Left lung (tissue), 10 donors: ENCODE results near the gene SCMH1. TPM values are rescaled to one million over a fixed set of nuclear protein-coding genes. Genes with fewer than 3 reads are reported as not detected.
A peak's percentile ranks its signal among the peaks of the same experiment; 100 is the strongest.

Experiments used
- ATAC-seq: fragments of 200-7000 bp; cut with Tn5 transposase; one replicate; pipeline ENCODE4 v1.9.1; 2020; ENCODE audit warnings: moderate library complexity
- DNase-seq, 4 donors: peaks; one replicate each; pipeline ENCODE4 v3.0.0-alpha.2; 2013 to 2020
- H3K27ac ChIP-seq, 2 donors: fragments of 200-600 bp; sonication (generic) in 1 of 2; one replicate each; pipeline versions ENCODE4 v1.5.0 to v1.8.0; 2020 to 2021
- H3K27me3 ChIP-seq, 2 donors: fragments of 200-600 bp; sonication (generic) in 1 of 2; one replicate each; pipeline versions ENCODE4 v1.5.0 to v1.8.0; 2020 to 2021
- H3K36me3 ChIP-seq, 2 donors: fragments of 200-600 bp; sonication (generic) in 1 of 2; one replicate each; pipeline versions ENCODE4 v1.5.0 to v1.8.0; 2020 to 2021
- H3K4me1 ChIP-seq, 2 donors: fragments of 200-600 bp; one replicate each; pipeline ENCODE4 v1.8.0; 2021
- H3K4me3 ChIP-seq, 2 donors: fragments of 200-600 bp; sonication (generic) in 1 of 2; one replicate each; pipeline versions ENCODE4 v1.5.0 to v1.8.0; 2020 to 2021; ENCODE audit warnings: mild to moderate bottlenecking in 1 of 2
- H3K9me3 ChIP-seq, 2 donors: fragments of 200-600 bp; sonication (generic) in 1 of 2; one replicate each; pipeline versions ENCODE4 v1.5.0 to v1.8.0; 2020 to 2021
- intact Hi-C, 2 donors: fragments of 100-400 bp; cut with DNase I; formaldehyde crosslinking; loops; one replicate each; pipeline versions ENCODE4 v1.11.2 to v1.14.2; 2022
- polyA plus RNA-seq, 6 donors: library from polyadenylated mRNA; unstranded; fragments of 120-200 nt; gene quantifications; one replicate each; pipeline ENCODE4 v1.2.1, GENCODE V29; 2013; ENCODE audit not compliant: insufficient read length in 6 of 6
- total RNA-seq, 2 donors: library from RNA; stranded (reverse); fragmentation: NEBNext Ultra II Directional; extraction: Animal tissue kit (Norgen Biotek cat#: 25700); gene quantifications; one replicate each; pipeline ENCODE4 v1.2.1, GENCODE V29; 2021
- TF ChIP-seq, protein P1 (sequence below), 2 donors: fragments of 200-600 bp; sonication (generic) in 1 of 2; IDR thresholded peaks; one replicate each; pipeline versions ENCODE4 v1.5.0 to v1.8.0; 2021; ENCODE audit warnings: antibody characterized with exemption in 2 of 2
- donor health status: DM: no; HTN: yes; CAD: no.
- donor health status: DM: no; HTN: no; CAD: no.

The SCMH1 gene
- total and polyA plus RNA-seq, 8 donors, result 27.8 to 56.1 (median 44.3) TPM

DNA sequence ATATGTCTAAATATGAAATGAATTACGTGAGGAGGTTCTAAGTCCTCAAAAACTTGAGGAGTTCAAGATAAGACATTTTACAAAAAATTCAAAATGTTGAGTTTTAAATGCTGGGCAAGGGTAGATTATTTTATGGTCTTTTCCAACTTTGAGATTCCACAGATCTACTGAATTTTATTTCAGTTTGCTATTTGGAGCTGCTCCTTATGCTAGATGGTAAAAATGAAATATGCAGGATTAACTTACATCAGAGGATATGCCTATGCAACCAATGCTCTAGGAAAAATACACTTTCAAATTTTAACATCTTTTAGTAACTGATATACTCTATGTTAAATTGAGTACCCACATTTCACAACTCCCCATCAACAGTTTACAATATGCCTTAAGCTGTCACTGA is 83.1 kb downstream of the SCMH1 start:
- H3K27me3 ChIP-seq, result no peaks in the 10 kb centered on the region
- peaks cover 0 to 8% of the 10 kb centered on the region in 2 donors for H3K4me1 ChIP-seq
- H3K4me3 ChIP-seq, result no peak overlapping the region
- intact Hi-C loops, result no loop called here
- no peak overlapping the region for H3K27ac ChIP-seq
- H3K36me3 ChIP-seq, result peaks cover 0 to 17% of the 10 kb centered on the region in 2 donors
- no peak for DNase-seq
- H3K9me3 ChIP-seq, result no peaks in the 10 kb centered on the region
- TF ChIP-seq, protein P1, sequence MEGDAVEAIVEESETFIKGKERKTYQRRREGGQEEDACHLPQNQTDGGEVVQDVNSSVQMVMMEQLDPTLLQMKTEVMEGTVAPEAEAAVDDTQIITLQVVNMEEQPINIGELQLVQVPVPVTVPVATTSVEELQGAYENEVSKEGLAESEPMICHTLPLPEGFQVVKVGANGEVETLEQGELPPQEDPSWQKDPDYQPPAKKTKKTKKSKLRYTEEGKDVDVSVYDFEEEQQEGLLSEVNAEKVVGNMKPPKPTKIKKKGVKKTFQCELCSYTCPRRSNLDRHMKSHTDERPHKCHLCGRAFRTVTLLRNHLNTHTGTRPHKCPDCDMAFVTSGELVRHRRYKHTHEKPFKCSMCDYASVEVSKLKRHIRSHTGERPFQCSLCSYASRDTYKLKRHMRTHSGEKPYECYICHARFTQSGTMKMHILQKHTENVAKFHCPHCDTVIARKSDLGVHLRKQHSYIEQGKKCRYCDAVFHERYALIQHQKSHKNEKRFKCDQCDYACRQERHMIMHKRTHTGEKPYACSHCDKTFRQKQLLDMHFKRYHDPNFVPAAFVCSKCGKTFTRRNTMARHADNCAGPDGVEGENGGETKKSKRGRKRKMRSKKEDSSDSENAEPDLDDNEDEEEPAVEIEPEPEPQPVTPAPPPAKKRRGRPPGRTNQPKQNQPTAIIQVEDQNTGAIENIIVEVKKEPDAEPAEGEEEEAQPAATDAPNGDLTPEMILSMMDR (IDR thresholded peaks at IDR 0.05), result no peak
- ATAC-seq, result no peak

DNA sequence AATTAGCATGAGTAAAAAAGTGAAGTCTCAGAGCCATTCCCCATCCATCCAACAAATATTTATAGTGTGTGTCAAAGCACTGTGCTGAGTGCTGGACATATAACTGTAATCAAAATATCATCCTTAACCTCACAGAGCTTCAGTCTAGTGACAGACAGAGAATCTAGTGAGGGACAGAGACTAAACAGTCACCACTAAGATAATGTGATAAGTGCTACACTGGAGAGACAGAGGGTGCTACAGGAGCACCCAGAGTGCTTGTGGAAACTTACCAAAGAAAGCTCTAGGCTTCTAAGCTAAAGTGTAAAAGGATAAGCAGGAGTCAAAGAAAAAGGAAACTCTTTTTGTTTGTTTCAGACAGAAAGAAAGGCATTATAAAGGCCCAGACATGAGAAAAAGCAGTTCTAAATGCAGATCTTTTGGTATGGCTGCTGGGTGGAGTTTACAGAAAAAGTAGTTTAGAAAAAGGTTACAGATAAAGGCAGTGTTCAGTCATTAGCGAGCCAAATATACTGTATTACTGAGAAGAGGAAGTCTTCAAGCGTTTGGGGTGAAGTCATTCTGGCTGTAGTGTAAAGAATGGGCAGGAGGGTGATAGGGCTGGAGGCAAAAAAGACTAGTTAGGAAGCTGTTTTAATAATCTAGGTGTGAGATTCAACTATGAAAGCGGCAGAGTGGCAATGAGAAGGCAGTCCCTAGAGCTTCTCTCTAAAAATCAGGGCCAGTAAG is 83.8 kb downstream of the SCMH1 start:
- TF ChIP-seq, protein P1 (IDR thresholded peaks at IDR 0.05), result no peak
- Histone ChIP-seq H3K9me3 (no peaks in the 10 kb centered on the region), H3K27me3 (no peaks in the 10 kb centered on the region), H3K27ac (no peak overlapping the region), H3K4me3 (no peak overlapping the region), H3K36me3 (peaks cover 0 to 17% of the 10 kb centered on the region in 2 donors), H3K4me1 (peaks cover 0 to 8% of the 10 kb centered on the region in 2 donors)
- DNase-seq, result no peak
- ATAC-seq, result no peak
- intact Hi-C loops, result no loop called here

DNA sequence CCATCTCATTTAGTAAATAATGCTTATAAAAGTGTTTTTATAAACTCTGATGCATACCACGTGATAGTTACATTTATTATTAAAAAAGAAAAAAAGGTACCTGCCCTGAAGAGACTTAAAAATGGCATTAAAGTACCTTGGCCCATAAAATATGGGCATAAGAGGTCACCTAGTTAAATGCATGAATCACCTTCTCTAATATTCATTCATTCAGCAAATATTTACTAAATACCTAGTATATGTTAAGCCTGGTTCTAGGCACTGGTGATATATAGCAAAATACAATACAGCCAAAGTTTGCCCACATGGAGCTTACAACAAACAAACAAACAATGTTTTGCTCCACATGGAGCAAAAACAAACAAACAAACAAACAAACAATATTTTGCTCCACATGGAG is 87.0 kb downstream of the SCMH1 start:
- intact Hi-C loops, result no loop called here
- TF ChIP-seq, protein P1 (IDR thresholded peaks at IDR 0.05), result no peak

DNA sequence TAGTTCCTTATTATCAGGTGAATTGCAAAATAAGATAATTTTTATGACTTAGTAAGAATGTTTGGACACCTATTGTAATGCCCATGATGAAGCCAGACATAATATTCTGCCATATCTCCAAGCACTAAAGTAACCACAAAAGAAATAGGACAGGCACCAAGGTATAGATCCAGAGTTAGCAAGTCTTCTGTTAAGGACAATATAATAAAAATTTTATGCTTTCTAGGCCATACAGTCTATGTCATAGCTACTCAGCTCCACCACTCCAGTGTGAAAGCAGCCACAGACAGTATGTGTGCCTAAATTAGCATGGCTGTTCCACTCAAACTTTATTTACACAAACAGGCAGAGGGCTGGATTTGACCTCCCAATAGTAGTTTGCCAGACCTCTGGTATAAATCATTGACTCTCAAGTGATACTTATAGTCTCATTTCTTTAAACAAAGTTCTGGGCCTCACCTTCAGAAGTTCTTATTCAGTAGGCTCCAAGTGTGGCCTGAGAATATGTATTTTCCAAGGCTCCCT is 88.3 kb downstream of the SCMH1 start:
- ATAC-seq (peak; percentile 81), DNase-seq (peak in 1 of 4 donors; percentile 10)
- peaks cover 7 to 8% of the 10 kb centered on the region in 2 donors for H3K4me1 ChIP-seq
- peaks cover 0 to 10% of the 10 kb centered on the region in 2 donors for H3K36me3 ChIP-seq
- no peak overlapping the region for H3K27ac ChIP-seq
- H3K27me3 ChIP-seq, result no peaks in the 10 kb centered on the region
- no peak overlapping the region for H3K4me3 ChIP-seq
- intact Hi-C loops, result no loop called here
- TF ChIP-seq, protein P1 (IDR thresholded peaks at IDR 0.05), result no peak
- no peaks in the 10 kb centered on the region for H3K9me3 ChIP-seq

More for the DNA sequence above, 87.0 kb downstream of the SCMH1 start:
- Histone ChIP-seq H3K27ac (no peak overlapping the region), H3K4me1 (peaks cover 7 to 8% of the 10 kb centered on the region in 2 donors), H3K27me3 (no peaks in the 10 kb centered on the region), H3K9me3 (no peaks in the 10 kb centered on the region), H3K4me3 (no peak overlapping the region), H3K36me3 (peaks cover 0 to 3% of the 10 kb centered on the region in 2 donors)
- DNase-seq (no peak), ATAC-seq (no peak)

DNA sequence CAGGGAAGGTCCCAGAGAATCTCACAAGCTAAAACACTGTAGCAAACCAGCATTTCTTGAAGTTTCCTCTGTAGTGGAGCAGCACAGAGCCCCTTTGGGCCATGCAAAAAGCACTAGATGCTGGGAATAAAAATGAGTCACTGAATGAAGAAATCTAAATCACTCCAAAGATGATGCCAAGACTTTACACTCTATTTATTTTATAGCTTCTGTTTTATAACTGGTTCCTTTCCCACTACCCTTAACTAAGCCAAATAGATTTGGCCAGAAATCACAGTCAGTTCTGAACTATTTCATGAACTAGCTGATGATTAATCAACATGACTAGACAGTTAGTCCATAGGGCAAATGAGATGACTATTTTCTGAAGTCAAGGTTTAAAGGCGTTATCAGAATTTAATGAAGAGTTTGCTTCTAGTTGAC is 89.5 kb downstream of the SCMH1 start:
- peak overlapping the region in 1 of 2 donors; percentile 15 for H3K27ac ChIP-seq
- TF ChIP-seq, protein P1 (IDR thresholded peaks at IDR 0.05), result no peak
- intact Hi-C loops, result no loop called here

More for the DNA sequence above, 89.5 kb downstream of the SCMH1 start:
- no peaks in the 10 kb centered on the region for H3K27me3 ChIP-seq
- ATAC-seq, result peak; percentile 57
- H3K4me1 ChIP-seq, result peaks cover 7 to 8% of the 10 kb centered on the region in 2 donors
- no peak overlapping the region for H3K4me3 ChIP-seq
- DNase-seq, result peak in 2 of 4 donors; percentile 72 to 73
- H3K9me3 ChIP-seq, result no peaks in the 10 kb centered on the region
- peaks cover 0 to 10% of the 10 kb centered on the region in 2 donors for H3K36me3 ChIP-seq
